HCT116 (cell line): ENCODE data around the gene GADD45A. TPM values are rescaled to one million over a fixed set of nuclear protein-coding genes. Genes with fewer than 3 reads are reported as not detected.

Experiments used
- ATAC-seq: fragments of 200-7000 bp; cut with Tn5 transposase; 2 replicates; pipeline ENCODE4 v1.9.1; 2020; ENCODE audit warnings: mild to moderate bottlenecking, moderate library complexity
- BruUV-seq: library from RNA; stranded (reverse); fragments of 400-500 nt; replicated peaks from 2 replicates; lab custom pipeline; 2021; lab: Mats Ljungman, UMichigan
- CTCF ChIA-PET: fragments of 300-600 bp; sonication (Branson Sonifier 250); formaldehyde crosslinking; loops from one replicate; lab custom pipeline; 2021; ENCODE audit warnings: antibody characterized with exemption; lab: Charles Lee
- POLR2A ChIA-PET: fragments of 300-600, 350-600 bp; sonication (Branson Sonifier 250); formaldehyde crosslinking; loops from one replicate; lab custom pipeline; 2021; ENCODE audit warnings: antibody characterized with exemption; lab: Charles Lee
- RAD21 ChIA-PET, 2 experiments: fragments of 300-600 bp; sonication (Branson Sonifier 250); formaldehyde crosslinking; loops; one replicate each; lab custom pipeline; 2023; ENCODE audit warnings: low total read pairs in 2 of 2; ENCODE audit not compliant: uncharacterized antibody in 2 of 2, unreplicated experiment in 2 of 2, low non-redundant PET in 1 of 2; lab: Charles Lee
- DNase-seq: peaks from one replicate; pipeline ENCODE4 v3.0.0-alpha.2; 2010; ENCODE audit warnings: low read depth, low spot score
- H2AFZ ChIP-seq: fragments of 200-600 bp; shearing (Covaris generic), sonication (generic); 2 replicates; pipeline ENCODE4 v1.6.1; 2017; ENCODE audit warnings: low read depth, mixed run types, mixed read lengths, antibody characterized with exemption, low read length; ENCODE audit not compliant: poor library complexity, severe bottlenecking
- H3K27ac ChIP-seq: 2 replicates; pipeline ENCODE4 v1.5.1; 2012; ENCODE audit warnings: low read depth, low read length
- H3K27me3 ChIP-seq: fragments of 200-600 bp; sonication (generic); 2 replicates; pipeline ENCODE4 v1.6.1; 2016; ENCODE audit warnings: mixed run types, low read length, mixed read lengths; ENCODE audit not compliant: insufficient read depth
- H3K36me3 ChIP-seq, 2 experiments: fragments of 200-500 bp in 1 of 2; fragments of 200-600 bp in 1 of 2; sonication (Bioruptor generic) in 1 of 2; sonication (generic) in 1 of 2; 2 replicates each; pipeline versions ENCODE4 v1.5.1 to v1.6.1; 2014 to 2016; ENCODE audit warnings: low read length in 2 of 2, inconsistent platforms in 1 of 2, mixed read lengths in 1 of 2, mixed run types in 1 of 2; ENCODE audit not compliant: insufficient read depth in 2 of 2, control insufficient read depth in 1 of 2
- H3K4me1 ChIP-seq, 2 experiments: fragments of 200-600 bp in 1 of 2; sonication (generic) in 1 of 2; 2 replicates each; pipeline versions ENCODE4 v1.5.1 to v1.6.1; 2012 to 2017; ENCODE audit warnings: low read length in 2 of 2, inconsistent platforms in 1 of 2, mild to moderate bottlenecking in 1 of 2, mixed read lengths in 1 of 2, mixed run types in 1 of 2, moderate library complexity in 1 of 2; ENCODE audit not compliant: insufficient read depth in 2 of 2, control insufficient read depth in 1 of 2
- H3K4me2 ChIP-seq: fragments of 200-600 bp; sonication (generic); 2 replicates; pipeline ENCODE4 v1.6.1; 2017; ENCODE audit warnings: mixed run types, low read length, mixed read lengths
- H3K4me3 ChIP-seq, 2 experiments: fragments of 200-600 bp in 1 of 2; sonication (generic) in 1 of 2; replicated peaks in 1 of 2; 2 replicates each; pipeline ENCODE4 v1.5.1; 2011 to 2016; ENCODE audit warnings: low read length in 2 of 2, control low read depth in 1 of 2, low read depth in 1 of 2, mild to moderate bottlenecking in 1 of 2, mixed read lengths in 1 of 2, mixed run types in 1 of 2
- H3K79me2 ChIP-seq: fragments of 200-600 bp; sonication (generic); 2 replicates; pipeline ENCODE4 v1.6.1; 2017; ENCODE audit warnings: mild to moderate bottlenecking, mixed run types, low read length, moderate library complexity, mixed read lengths; ENCODE audit not compliant: insufficient read depth
- H3K9ac ChIP-seq: fragments of 200-600 bp; sonication (generic); 2 replicates; pipeline ENCODE4 v1.6.1; 2016; ENCODE audit warnings: low read length, mixed read lengths
- H3K9me2 ChIP-seq: fragments of 200-600 bp; sonication (generic), shearing (Covaris generic); 2 replicates; pipeline ENCODE4 v1.6.1; 2017; ENCODE audit warnings: mixed run types, mild to moderate bottlenecking, moderate library complexity; ENCODE audit not compliant: insufficient read depth
- H3K9me3 ChIP-seq, 2 experiments: fragments of 200-500 bp in 1 of 2; fragments of 200-600 bp in 1 of 2; sonication (Bioruptor generic) in 1 of 2; sonication (generic) in 1 of 2; 2 replicates each; pipeline ENCODE4 v1.6.1; 2014 to 2017; ENCODE audit warnings: low read length in 2 of 2, mixed read lengths in 2 of 2, inconsistent platforms in 1 of 2, low read depth in 1 of 2, mild to moderate bottlenecking in 1 of 2, mixed run types in 1 of 2, moderate library complexity in 1 of 2; ENCODE audit not compliant: control insufficient read depth in 1 of 2, insufficient read depth in 1 of 2
- H4K20me1 ChIP-seq: fragments of 200-600 bp; sonication (generic), shearing (Covaris generic); 2 replicates; pipeline ENCODE4 v1.6.1; 2017; ENCODE audit warnings: mixed run types, mild to moderate bottlenecking, moderate library complexity; ENCODE audit not compliant: insufficient read depth
- CEBPB ChIP-seq: IDR thresholded peaks from 2 replicates; pipeline ENCODE4 v1.6.1; 2012; ENCODE audit warnings: low read depth
- RAD21 ChIP-seq: IDR thresholded peaks from 2 replicates; pipeline ENCODE4 v1.6.1; 2012; ENCODE audit warnings: low read depth, mild to moderate bottlenecking
- SIN3A ChIP-seq: IDR thresholded peaks from 2 replicates; pipeline ENCODE4 v1.6.1; 2012; ENCODE audit warnings: low read depth
- SRF ChIP-seq: IDR thresholded peaks from 2 replicates; pipeline ENCODE4 v1.6.1; 2012; ENCODE audit warnings: low read depth
- TCF7L2 ChIP-seq: IDR thresholded peaks from 2 replicates; pipeline ENCODE4 v1.7.0; 2011; ENCODE audit warnings: borderline replicate concordance, inconsistent platforms; ENCODE audit not compliant: insufficient read depth, insufficient read length; ENCODE audit errors: extremely low read depth
- YY1 ChIP-seq: IDR thresholded peaks from 2 replicates; pipeline ENCODE4 v1.6.1; 2011; ENCODE audit warnings: low read length, low read depth, moderate library complexity, mild to moderate bottlenecking; ENCODE audit not compliant: insufficient replicate concordance; ENCODE audit errors: extremely low read depth
- intact Hi-C: fragments of 100-400 bp; cut with micrococcal nuclease; formaldehyde crosslinking; loops from 2 replicates; pipeline ENCODE4 v1.10.0; 2022
- total RNA-seq: library from RNA; stranded (reverse); gene quantifications from one replicate; pipeline ENCODE4 v1.2.1, GENCODE V29; 2021; ENCODE audit not compliant: unreplicated experiment
- TF ChIP-seq, protein P1 (sequence below): IDR thresholded peaks from 2 replicates; pipeline ENCODE4 v1.6.1; 2012; ENCODE audit warnings: low read depth
- TF ChIP-seq, protein P2 (sequence below): IDR thresholded peaks from 2 replicates; pipeline ENCODE4 v1.6.1; 2012

Gene GADD45A
- total RNA-seq, 1 experiment from 2014 or later, result 105 TPM

DNA sequence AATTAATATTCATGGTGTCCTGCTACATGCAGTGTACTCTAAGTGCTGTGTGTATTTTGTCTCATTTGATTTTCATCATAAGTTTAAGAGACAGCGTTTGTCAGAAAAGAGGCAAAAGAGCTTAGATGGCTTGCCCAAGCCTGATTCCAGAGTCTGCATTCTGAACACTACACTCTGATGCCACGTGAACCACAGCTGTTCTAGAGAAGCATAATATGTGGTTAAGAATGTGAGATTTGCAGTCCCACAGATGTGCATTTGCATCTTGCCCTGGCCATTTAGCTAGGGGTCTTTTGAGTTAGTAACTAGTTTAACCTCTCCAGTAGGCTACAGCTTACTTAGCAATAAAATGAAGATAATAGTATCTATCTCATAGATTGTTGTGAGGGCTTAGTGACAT is 9.2 kb upstream of the GADD45A start:
- ATAC-seq (no peak), DNase-seq (no peak)
- intact Hi-C loops, result no loop called here
- no peak overlapping the region for H3K27ac ChIP-seq
- no peaks in the 10 kb centered on the region for H3K36me3 ChIP-seq
- no peak overlapping the region for H3K4me2 ChIP-seq
- H2AFZ ChIP-seq, result no peak overlapping the region
- peaks cover 0 to 3% of the 10 kb centered on the region in 2 experiments; a peak in 1 of 4 replicates for H3K4me1 ChIP-seq
- H3K9ac ChIP-seq, result no peak overlapping the region
- no peak overlapping the region for H3K4me3 ChIP-seq
- no peaks in the 10 kb centered on the region for H3K9me2 ChIP-seq
- no peaks in the 10 kb centered on the region for H3K27me3 ChIP-seq
- H4K20me1 ChIP-seq, result no peaks in the 10 kb centered on the region
- no peaks in the 10 kb centered on the region for H3K79me2 ChIP-seq
- ChIA-PET CTCF (no interaction called here), POLR2A (interaction anchor here (1.8 kb wide), 1 partner anchor 9 kb away, joined by 11 read pairs; the partner anchor contains the start of gene GADD45A), RAD21 (no interaction called here)
- BruUV-seq, result no TSS peak
- TF ChIP-seq, protein P1, sequence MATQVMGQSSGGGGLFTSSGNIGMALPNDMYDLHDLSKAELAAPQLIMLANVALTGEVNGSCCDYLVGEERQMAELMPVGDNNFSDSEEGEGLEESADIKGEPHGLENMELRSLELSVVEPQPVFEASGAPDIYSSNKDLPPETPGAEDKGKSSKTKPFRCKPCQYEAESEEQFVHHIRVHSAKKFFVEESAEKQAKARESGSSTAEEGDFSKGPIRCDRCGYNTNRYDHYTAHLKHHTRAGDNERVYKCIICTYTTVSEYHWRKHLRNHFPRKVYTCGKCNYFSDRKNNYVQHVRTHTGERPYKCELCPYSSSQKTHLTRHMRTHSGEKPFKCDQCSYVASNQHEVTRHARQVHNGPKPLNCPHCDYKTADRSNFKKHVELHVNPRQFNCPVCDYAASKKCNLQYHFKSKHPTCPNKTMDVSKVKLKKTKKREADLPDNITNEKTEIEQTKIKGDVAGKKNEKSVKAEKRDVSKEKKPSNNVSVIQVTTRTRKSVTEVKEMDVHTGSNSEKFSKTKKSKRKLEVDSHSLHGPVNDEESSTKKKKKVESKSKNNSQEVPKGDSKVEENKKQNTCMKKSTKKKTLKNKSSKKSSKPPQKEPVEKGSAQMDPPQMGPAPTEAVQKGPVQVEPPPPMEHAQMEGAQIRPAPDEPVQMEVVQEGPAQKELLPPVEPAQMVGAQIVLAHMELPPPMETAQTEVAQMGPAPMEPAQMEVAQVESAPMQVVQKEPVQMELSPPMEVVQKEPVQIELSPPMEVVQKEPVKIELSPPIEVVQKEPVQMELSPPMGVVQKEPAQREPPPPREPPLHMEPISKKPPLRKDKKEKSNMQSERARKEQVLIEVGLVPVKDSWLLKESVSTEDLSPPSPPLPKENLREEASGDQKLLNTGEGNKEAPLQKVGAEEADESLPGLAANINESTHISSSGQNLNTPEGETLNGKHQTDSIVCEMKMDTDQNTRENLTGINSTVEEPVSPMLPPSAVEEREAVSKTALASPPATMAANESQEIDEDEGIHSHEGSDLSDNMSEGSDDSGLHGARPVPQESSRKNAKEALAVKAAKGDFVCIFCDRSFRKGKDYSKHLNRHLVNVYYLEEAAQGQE, result no peak
- TF ChIP-seq YY1, result no peak
- no peak for TF ChIP-seq SIN3A
- no peak for TF ChIP-seq TCF7L2
- H3K9me3 ChIP-seq, result no peaks in the 10 kb centered on the region

DNA sequence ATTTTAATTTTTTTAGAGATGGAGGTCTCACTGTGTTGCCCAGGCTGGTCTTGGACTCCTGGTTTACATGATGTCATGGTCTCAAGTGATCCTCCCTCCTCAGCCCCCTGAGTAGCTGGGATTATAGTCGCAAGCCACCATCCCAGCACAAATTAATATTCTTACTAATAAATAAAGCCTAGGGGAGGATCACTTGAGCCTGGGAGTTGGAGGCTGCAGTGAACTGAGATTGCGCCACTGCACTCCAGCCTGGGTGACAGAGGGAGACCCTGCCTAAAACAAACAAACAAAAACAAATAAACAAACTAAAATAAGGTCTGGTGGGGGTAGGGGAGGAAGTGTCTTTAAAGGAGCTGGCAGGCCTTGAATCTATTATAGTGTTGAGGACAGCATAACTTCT is 8.7 kb upstream of the GADD45A start:
- Histone ChIP-seq H3K9me3 (no peaks in the 10 kb centered on the region), H2AFZ (no peak overlapping the region), H3K79me2 (no peaks in the 10 kb centered on the region), H3K27me3 (no peaks in the 10 kb centered on the region), H3K4me3 (no peak overlapping the region), H3K9me2 (no peaks in the 10 kb centered on the region), H4K20me1 (no peaks in the 10 kb centered on the region), H3K9ac (no peak overlapping the region), H3K27ac (no peak overlapping the region), H3K36me3 (no peaks in the 10 kb centered on the region), H3K4me2 (no peak overlapping the region), H3K4me1 (peaks cover 0 to 3% of the 10 kb centered on the region in 2 experiments; a peak in 1 of 4 replicates)
- intact Hi-C loops, result no loop called here
- no TSS peak for BruUV-seq
- no peak for DNase-seq
- ChIA-PET CTCF (no interaction called here), POLR2A (interaction anchor here (1.8 kb wide), 1 partner anchor 9 kb away, joined by 11 read pairs; the partner anchor contains the start of gene GADD45A), RAD21 (no interaction called here)
- TF ChIP-seq TCF7L2 (no peak), SRF (no peak), CEBPB (no peak), RAD21 (no peak)
- TF ChIP-seq, protein P2, sequence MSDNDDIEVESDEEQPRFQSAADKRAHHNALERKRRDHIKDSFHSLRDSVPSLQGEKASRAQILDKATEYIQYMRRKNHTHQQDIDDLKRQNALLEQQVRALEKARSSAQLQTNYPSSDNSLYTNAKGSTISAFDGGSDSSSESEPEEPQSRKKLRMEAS, result no peak
- no peak for ATAC-seq
